OCI-LY7 (cell line): ENCODE results near the gene TLCD2.

Experiments used
- EZH2phosphoT487 ChIP-seq: fragments of 200-600 bp; sonication (generic); IDR thresholded peaks from 2 replicates; pipeline ENCODE4 v1.6.1; 2018; ENCODE audit warnings: low read depth, borderline replicate concordance, mild to moderate bottlenecking, mixed run types, antibody characterized with exemption, low read length, moderate library complexity, mixed read lengths
- TF ChIP-seq, protein P1 (sequence below): fragments of 200-600 bp; sonication (generic); conservative IDR thresholded peaks from 2 replicates; pipeline ENCODE4 v1.5.1; 2014; ENCODE audit warnings: mild to moderate bottlenecking, antibody characterized with exemption, low read length, moderate library complexity, mixed read lengths

DNA sequence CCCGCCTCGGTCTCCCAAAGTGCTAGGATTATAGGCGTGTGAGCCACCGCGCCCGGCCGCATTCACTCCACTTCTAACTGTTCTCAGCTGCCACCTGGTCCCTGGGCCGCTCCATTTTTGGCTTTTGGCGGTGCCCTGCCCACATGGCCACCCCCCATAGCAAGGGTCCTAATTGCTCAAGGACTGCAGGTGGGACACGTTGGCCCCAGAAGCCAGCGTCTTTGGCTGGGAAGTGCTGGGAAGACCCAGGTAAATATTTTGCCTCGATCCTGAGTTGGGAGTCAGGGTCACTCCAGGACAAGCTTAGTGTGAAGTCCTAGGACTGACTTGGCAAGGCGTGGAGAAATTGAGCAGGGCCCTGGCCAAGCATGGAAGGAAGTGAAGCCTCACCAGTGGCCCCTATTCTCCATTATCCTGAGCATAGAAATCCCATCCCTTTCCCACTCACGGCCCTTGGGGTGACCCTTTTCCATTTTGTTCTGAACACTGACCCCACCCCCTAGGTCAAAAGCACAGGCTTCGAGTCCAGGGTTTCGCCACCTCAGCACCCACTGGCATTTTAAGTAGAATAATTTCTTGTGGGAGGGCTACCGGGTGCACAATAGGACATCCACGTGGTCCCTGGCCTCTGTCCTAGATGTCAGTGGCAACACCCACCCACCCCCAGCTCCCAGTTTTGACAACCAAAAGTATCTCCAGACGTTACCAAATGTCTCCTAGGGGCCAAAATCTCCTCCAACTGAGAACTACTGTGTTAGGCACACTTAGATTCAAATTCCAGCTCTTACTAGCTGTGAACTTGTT, 8.4 kb upstream of the TLCD2 start:
- TF ChIP-seq, protein P1, sequence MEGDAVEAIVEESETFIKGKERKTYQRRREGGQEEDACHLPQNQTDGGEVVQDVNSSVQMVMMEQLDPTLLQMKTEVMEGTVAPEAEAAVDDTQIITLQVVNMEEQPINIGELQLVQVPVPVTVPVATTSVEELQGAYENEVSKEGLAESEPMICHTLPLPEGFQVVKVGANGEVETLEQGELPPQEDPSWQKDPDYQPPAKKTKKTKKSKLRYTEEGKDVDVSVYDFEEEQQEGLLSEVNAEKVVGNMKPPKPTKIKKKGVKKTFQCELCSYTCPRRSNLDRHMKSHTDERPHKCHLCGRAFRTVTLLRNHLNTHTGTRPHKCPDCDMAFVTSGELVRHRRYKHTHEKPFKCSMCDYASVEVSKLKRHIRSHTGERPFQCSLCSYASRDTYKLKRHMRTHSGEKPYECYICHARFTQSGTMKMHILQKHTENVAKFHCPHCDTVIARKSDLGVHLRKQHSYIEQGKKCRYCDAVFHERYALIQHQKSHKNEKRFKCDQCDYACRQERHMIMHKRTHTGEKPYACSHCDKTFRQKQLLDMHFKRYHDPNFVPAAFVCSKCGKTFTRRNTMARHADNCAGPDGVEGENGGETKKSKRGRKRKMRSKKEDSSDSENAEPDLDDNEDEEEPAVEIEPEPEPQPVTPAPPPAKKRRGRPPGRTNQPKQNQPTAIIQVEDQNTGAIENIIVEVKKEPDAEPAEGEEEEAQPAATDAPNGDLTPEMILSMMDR = no peak
- no peak for TF ChIP-seq EZH2phosphoT487
